Small intestine (tissue), 7 donors: Measurements from ENCODE around the gene CAPN8. TPM values are rescaled to one million over a fixed set of nuclear protein-coding genes. Genes with fewer than 3 reads are reported as not detected.

Experiments
- DNase-seq, 2 donors: peaks; one replicate each; pipeline versions ENCODE4 v3.0.0 to v3.0.0-alpha.2; 2013
- FAIRE-seq: peaks from 2 replicates; lab custom pipeline; 2012; peaks lifted over from hg19 to GRCh38; lab: Jason Lieb, UNC
- H3K27ac ChIP-seq, 3 donors: one replicate each; pipeline ENCODE4 v1.5.1; 2013; ENCODE audit warnings: low read length in 2 of 3, mild to moderate bottlenecking in 2 of 3, control low read depth in 1 of 3, inconsistent platforms in 1 of 3, low read depth in 1 of 3, moderate library complexity in 1 of 3
- H3K27me3 ChIP-seq, 3 donors: one replicate each; pipeline ENCODE4 v1.6.1; 2013; ENCODE audit warnings: low read length in 3 of 3, inconsistent platforms in 1 of 3; ENCODE audit not compliant: control insufficient read depth in 3 of 3, insufficient read depth in 3 of 3
- H3K36me3 ChIP-seq, 3 donors: one replicate each; pipeline ENCODE4 v1.6.1; 2013; ENCODE audit warnings: low read length in 3 of 3, inconsistent platforms in 1 of 3, low read depth in 1 of 3, mild to moderate bottlenecking in 1 of 3, moderate library complexity in 1 of 3; ENCODE audit not compliant: control insufficient read depth in 3 of 3, insufficient read depth in 2 of 3
- H3K4me1 ChIP-seq, 3 donors: one replicate each; pipeline ENCODE4 v1.6.1; 2013; ENCODE audit warnings: low read length in 2 of 3, inconsistent platforms in 1 of 3, low read depth in 1 of 3, mild to moderate bottlenecking in 1 of 3, moderate library complexity in 1 of 3; ENCODE audit not compliant: control insufficient read depth in 3 of 3, insufficient read depth in 2 of 3
- H3K4me3 ChIP-seq, 3 donors: one replicate each; pipeline ENCODE4 v1.5.1; 2013; ENCODE audit warnings: low read length in 3 of 3, control low read depth in 1 of 3, inconsistent platforms in 1 of 3, low read depth in 1 of 3, mild to moderate bottlenecking in 1 of 3, moderate library complexity in 1 of 3
- H3K9me3 ChIP-seq, 2 donors: one replicate each; pipeline ENCODE4 v1.6.1; 2013; ENCODE audit warnings: low read depth in 1 of 2, low read length in 1 of 2; ENCODE audit not compliant: control insufficient read depth in 2 of 2, insufficient read depth in 1 of 2
- WGBS, 3 donors: extraction: QIAGEN DNeasy Blood & Tissue Kit; methylation state at CpG; one replicate each; pipeline ENCODE4 v1.1.7; 2013; 5-methylcytosine and 5-hydroxymethylcytosine counted together
- polyA plus RNA-seq, 4 donors: library from polyadenylated mRNA; stranded (reverse) in 3 of 4; unstranded in 1 of 4; fragments of 200-250 nt in 3 of 4; fragments of 120-200 nt in 1 of 4; gene quantifications; one replicate each; pipeline versions ENCODE4 v1.2.1 to v1.2.3, GENCODE V29; 2013
- donor health status: healthy with polysubstance abuse.
- donor health status: control.
- donor health status: control.
- donor health status: Bipolar disorder and iron deficiency.
- donor health status: healthy.

Gene CAPN8
- polyA plus RNA-seq, 4 donors, result 5.1 to 14.8 (median 11.8) TPM

- DNase-seq (no peak), FAIRE-seq (no peak)
- Histone ChIP-seq H3K9me3 (no peaks in the 10 kb centered on the region), H3K4me1 (peaks cover 11 to 33% (median 19%) of the 10 kb centered on the region in 3 donors), H3K36me3 (no peaks in the 10 kb centered on the region), H3K27ac (peak overlapping the region in 2 of 3 donors; percentile 11 to 98), H3K4me3 (peak overlapping the region in 2 of 3 donors; percentile 16 to 86), H3K27me3 (no peaks in the 10 kb centered on the region)
- 27 to 64% (median 42%) methylated on average over 15 of the region's 15 CpGs for WGBS, 3 donors
Observed at GRCh38 chr1:223711747-223712193, 46.3 kb upstream of the CAPN8 start.

- no peaks in the 10 kb centered on the region for H3K36me3 ChIP-seq
- no peak overlapping the region for H3K4me3 ChIP-seq
- peaks cover 11 to 37% (median 18%) of the 10 kb centered on the region in 3 donors for H3K4me1 ChIP-seq
- no peaks in the 10 kb centered on the region for H3K9me3 ChIP-seq
- H3K27me3 ChIP-seq, result no peaks in the 10 kb centered on the region
- WGBS, 3 donors, result 74 to 83% (median 83%) methylated on average over 1 of the region's 1 CpG
- no peak overlapping the region for H3K27ac ChIP-seq
- DNase-seq, result no peak
- FAIRE-seq, result no peak
Observed at GRCh38 chr1:223711173-223711572, 45.7 kb upstream of the CAPN8 start.

- DNase-seq (no peak), FAIRE-seq (no peak)
- Histone ChIP-seq H3K27ac (no peak overlapping the region), H3K27me3 (no peaks in the 10 kb centered on the region), H3K9me3 (no peaks in the 10 kb centered on the region), H3K4me3 (no peak overlapping the region), H3K4me1 (peaks cover 11 to 32% (median 21%) of the 10 kb centered on the region in 3 donors), H3K36me3 (no peaks in the 10 kb centered on the region)
- WGBS, 3 donors, result 80 to 84% (median 82%) methylated on average over 12 of the region's 12 CpGs
Observed at GRCh38 chr1:223710179-223711133, 45.0 kb upstream of the CAPN8 start.

- DNase-seq, result no peak
- peaks cover 7 to 24% (median 19%) of the 10 kb centered on the region in 3 donors for H3K4me1 ChIP-seq
Observed at GRCh38 chr1:223709598-223709997, 44.1 kb upstream of the CAPN8 start.

GRCh38 chr1:223708651-223709268, 43.3 kb upstream of the CAPN8 start:
- 94 to 97% (median 95%) methylated on average over 3 of the region's 3 CpGs for WGBS, 3 donors
- FAIRE-seq, result no peak
- H3K27ac ChIP-seq, result no peak overlapping the region
- no peaks in the 10 kb centered on the region for H3K9me3 ChIP-seq
- peaks cover 7 to 22% (median 16%) of the 10 kb centered on the region in 3 donors for H3K4me1 ChIP-seq
- no peak for DNase-seq
- H3K36me3 ChIP-seq, result no peaks in the 10 kb centered on the region
- H3K27me3 ChIP-seq, result no peaks in the 10 kb centered on the region
- no peak overlapping the region for H3K4me3 ChIP-seq

More at GRCh38 chr1:223709598-223709997, 44.1 kb upstream of the CAPN8 start:
- 73 to 77% (median 73%) methylated on average over 3 of the region's 3 CpGs for WGBS, 3 donors
- no peaks in the 10 kb centered on the region for H3K9me3 ChIP-seq
- H3K27ac ChIP-seq, result no peak overlapping the region
- H3K27me3 ChIP-seq, result no peaks in the 10 kb centered on the region
- FAIRE-seq, result no peak
- no peak overlapping the region for H3K4me3 ChIP-seq
- H3K36me3 ChIP-seq, result no peaks in the 10 kb centered on the region

GRCh38 chr1:223708001-223708359, 42.5 kb upstream of the CAPN8 start:
- Histone ChIP-seq H3K27me3 (no peaks in the 10 kb centered on the region), H3K4me3 (no peak overlapping the region), H3K36me3 (no peaks in the 10 kb centered on the region), H3K9me3 (no peaks in the 10 kb centered on the region), H3K4me1 (peaks cover 7 to 16% (median 16%) of the 10 kb centered on the region in 3 donors), H3K27ac (peak overlapping the region; percentile 70 to 95 (median 79))
- WGBS, 3 donors, result 40 to 62% (median 44%) methylated on average over 5 of the region's 5 CpGs
- DNase-seq (peak; percentile 71 to 80), FAIRE-seq (no peak)

- Histone ChIP-seq H3K4me1 (peaks cover 7 to 16% (median 16%) of the 10 kb centered on the region in 3 donors), H3K27ac (peak overlapping the region; percentile 70 to 95 (median 79)), H3K36me3 (no peaks in the 10 kb centered on the region), H3K9me3 (no peaks in the 10 kb centered on the region), H3K27me3 (no peaks in the 10 kb centered on the region), H3K4me3 (no peak overlapping the region)
- no peak for FAIRE-seq
- WGBS, 3 donors, result 23 to 42% (median 25%) methylated on average over 6 of the region's 6 CpGs
- DNase-seq, result peak; percentile 79 to 87
Observed at GRCh38 chr1:223707256-223708000, 41.9 kb upstream of the CAPN8 start.
